K562 (cell line): Measurements from ENCODE around the gene RPS8. TPM values are rescaled to one million over a fixed set of nuclear protein-coding genes. Genes with fewer than 3 reads are reported as not detected.
A peak's percentile ranks its signal among the peaks of the same experiment; 100 is the strongest.

Experiments
- C11orf30 ChIP-seq: fragments of 450-650 bp; IDR thresholded peaks from 2 replicates; pipeline ENCODE4 v1.6.1; 2016; ENCODE audit warnings: low read depth, mild to moderate bottlenecking
- CLOCK ChIP-seq: fragments of 250-450 bp; sonication (Bioruptor Pico); IDR thresholded peaks from 2 replicates; pipeline ENCODE4 v1.4.0; 2020; ENCODE audit warnings: mild to moderate bottlenecking, moderate library complexity, borderline replicate concordance
- ETV5 ChIP-seq: sonication (generic); formaldehyde crosslinking; IDR thresholded peaks from 2 replicates; pipeline ENCODE4 v1.4.0; 2020; ENCODE audit warnings: low read depth, mild to moderate bottlenecking, missing genetic modification reagents
- FIP1L1 ChIP-seq: fragments of 200-400 bp; formaldehyde crosslinking; IDR thresholded peaks from 2 replicates; pipeline ENCODE4 v1.6.1; 2018; ENCODE audit warnings: mild to moderate bottlenecking, low read depth, low read length; ENCODE audit not compliant: poor library complexity, severe bottlenecking
- FOXM1 ChIP-seq, 2 experiments: fragments of 450-650 bp in 1 of 2; sonication (generic) in 1 of 2; formaldehyde crosslinking in 1 of 2; IDR thresholded peaks; 2 replicates each; pipeline versions ENCODE4 v1.6.1 to v1.9.0; 2017 to 2022; ENCODE audit warnings: low read depth in 2 of 2, mild to moderate bottlenecking in 2 of 2, missing genetic modification reagents in 1 of 2, moderate library complexity in 1 of 2
- GATA2 ChIP-seq: sonication (generic); formaldehyde crosslinking; IDR thresholded peaks from 2 replicates; pipeline ENCODE4 v1.4.0; 2020; ENCODE audit warnings: mild to moderate bottlenecking, missing genetic modification reagents
- LEF1 ChIP-seq: fragments of 450-650 bp; IDR thresholded peaks from 2 replicates; pipeline ENCODE4 v1.6.1; 2016; ENCODE audit warnings: mild to moderate bottlenecking
- NR1H2 ChIP-seq: sonication (generic); formaldehyde crosslinking; IDR thresholded peaks from 2 replicates; pipeline ENCODE4 v1.4.0; 2020; ENCODE audit warnings: mild to moderate bottlenecking, missing genetic modification reagents
- RB1 ChIP-seq: fragments of 450-650 bp; IDR thresholded peaks from 2 replicates; pipeline ENCODE4 v1.6.1; 2017; ENCODE audit warnings: low read depth, mild to moderate bottlenecking
- SAP30 ChIP-seq: fragments of 200-600 bp; sonication (generic); IDR thresholded peaks from 2 replicates; pipeline ENCODE4 v1.6.1; 2012; ENCODE audit warnings: borderline replicate concordance, low read depth, mild to moderate bottlenecking, moderate library complexity, low read length, control low read depth, inconsistent platforms; ENCODE audit not compliant: insufficient read depth, poor library complexity, severe bottlenecking
- SP1 ChIP-seq: sonication (generic); formaldehyde crosslinking; IDR thresholded peaks from 2 replicates; pipeline ENCODE4 v1.8.1; 2022; ENCODE audit warnings: mild to moderate bottlenecking, missing genetic modification reagents
- SREBF2 ChIP-seq: sonication (generic); formaldehyde crosslinking; IDR thresholded peaks from 2 replicates; pipeline ENCODE4 v1.4.0; 2020; ENCODE audit warnings: mild to moderate bottlenecking, missing genetic modification reagents
- TCF15 ChIP-seq: fragments of 250-450 bp; sonication (Bioruptor Pico); IDR thresholded peaks from 2 replicates; pipeline ENCODE4 v1.8.0; 2022; ENCODE audit warnings: moderate library complexity, mild to moderate bottlenecking, inconsistent platforms
- TGIF2 ChIP-seq: sonication (generic); formaldehyde crosslinking; IDR thresholded peaks from 2 replicates; pipeline ENCODE4 v1.8.1; 2022; ENCODE audit warnings: mild to moderate bottlenecking, missing genetic modification reagents, moderate library complexity
- THAP12 ChIP-seq: fragments of 250-450 bp; sonication (Bioruptor Pico); IDR thresholded peaks from 2 replicates; pipeline ENCODE4 v1.9.0; 2021; ENCODE audit warnings: mild to moderate bottlenecking, inconsistent platforms
- ZNF12 ChIP-seq: sonication (generic); formaldehyde crosslinking; IDR thresholded peaks from 2 replicates; pipeline ENCODE4 v1.4.0; 2020; ENCODE audit warnings: mild to moderate bottlenecking, missing genetic modification reagents
- ZNF146 ChIP-seq: IDR thresholded peaks from one replicate; pipeline ENCODE4 v1.6.1; 2018; ENCODE audit warnings: missing compliant biosample characterization; ENCODE audit not compliant: unreplicated experiment
- ZNF175 ChIP-seq: fragments of 200-800 bp; sonication (Bioruptor generic); IDR thresholded peaks from 2 replicates; pipeline ENCODE4 v1.6.1; 2016; ENCODE audit warnings: low read depth, mild to moderate bottlenecking, missing genetic modification characterization, missing compliant biosample characterization
- polyA plus RNA-seq, 8 experiments: library from polyadenylated mRNA; depleted of rRNA in 4 of 8; stranded (reverse) in 5 of 8; unstranded in 3 of 8; fragments of >200 nt; fragmentation: Nextera tagmentation in 2 of 8; fragmentation: Illumina TruSeq in 1 of 8; extraction: Ambion mirVana in 2 of 8; extraction: Trizol in 1 of 8; gene quantifications; 2 replicates each; pipeline versions ENCODE4 v1.2.1 to v1.2.3, GENCODE V29; 2011 to 2014; ENCODE audit warnings: inconsistent platforms in 1 of 8, missing spikeins in 1 of 8
- total RNA-seq, 7 experiments: library from RNA; depleted of rRNA in 6 of 7; stranded (reverse); fragments of >200 nt in 6 of 7; fragmentation: Illumina TruSeq in 2 of 7; extraction: Trizol in 2 of 7; gene quantifications; 2 replicates each; pipeline versions ENCODE4 v1.2.1 to v1.2.3, GENCODE V29; 2011 to 2021; ENCODE audit warnings: low replicate concordance in 1 of 7

RPS8 gene
- total and polyA plus RNA-seq, 9 of the 15 experiments (the other 6 are each of a cell fraction or from before 2014, with no cell fraction given), result 2,431 to 4,168 (median 3,109) TPM

- TF ChIP-seq CLOCK (CRISPR knock-in tag) (no peak), THAP12 (0 out of 2 replicates have a peak, but pooled peaks have one; percentile 13), C11orf30 (no peak), SREBF2 (CRISPR knock-in tag) (peak; percentile 84; the same call in 1 of the 2 replicates), FOXM1 (IDR thresholded peaks at IDR 0.05; ENCODE audit: low read depth) (no peak), FOXM1 (CRISPR knock-in tag; IDR thresholded peaks at IDR 0.05; ENCODE audit: low read depth) (peak; percentile 0), NR1H2 (CRISPR knock-in tag) (peak; percentile 94; the same call in 1 of the 2 replicates), TCF15 (CRISPR knock-in tag) (peak; percentile 43; the same call in 1 of the 2 replicates), GATA2 (CRISPR knock-in tag) (0 out of 2 replicates have a peak, but pooled peaks have one; percentile 35), ZNF175 (CRISPR knock-in tag) (0 out of 2 replicates have a peak, but pooled peaks have one; percentile 41), ETV5 (CRISPR knock-in tag) (peak; percentile 69), TGIF2 (CRISPR knock-in tag) (peak; percentile 84; the same call in 1 of the 2 replicates), ZNF12 (CRISPR knock-in tag) (peak; percentile 64; the same call in 1 of the 2 replicates), ZNF146 (CRISPR knock-in tag) (no peak), LEF1 (no peak), FIP1L1 (peak; percentile 81), RB1 (no peak), SP1 (CRISPR knock-in tag) (no peak), SAP30 (peak; percentile 47)
These were observed 790 bp downstream of the RPS8 start (continued) for GRCh38 chr1:44775930-44776729.
